HG02840 (cell line): Measurements from ENCODE around the gene GTSF1L.

ENCODE experiments used
- ATAC-seq: cut with Tn5 transposase; IDR thresholded peaks from one replicate; pipeline ENCODE4 v1.9.1; 2021; ENCODE audit warnings: mild to moderate bottlenecking, moderate library complexity, moderate number of reproducible peaks; ENCODE audit not compliant: unreplicated experiment, low FRiP score

The GTSF1L gene

DNA sequence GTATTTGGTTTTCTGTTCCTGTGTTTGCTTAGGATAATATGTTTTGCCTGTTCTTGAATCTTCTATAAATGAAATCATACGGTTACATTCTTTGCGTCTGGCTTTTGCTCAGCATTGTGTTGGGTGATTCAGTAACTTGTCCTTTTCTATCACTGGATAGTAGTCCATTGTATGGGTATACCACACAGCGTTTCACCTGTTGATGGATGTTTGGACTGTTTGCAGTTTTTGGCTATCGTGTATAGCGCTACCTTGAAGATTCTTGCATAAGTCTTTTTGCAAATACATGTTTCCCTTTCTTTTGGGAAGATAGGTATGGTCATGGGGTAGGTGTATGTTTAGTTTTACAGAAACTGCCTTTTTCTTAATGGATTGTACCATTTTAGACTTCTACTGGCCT, 50.4 kb downstream of the GTSF1L start:
- no peak for ATAC-seq
